ENCODE results near the gene NATD1.
A peak's percentile ranks its signal among the peaks of the same experiment; 100 is the strongest.

The NATD1 gene

GRCh38 chr17:21275579-21276263, 22.5 kb upstream of the NATD1 start:
- DNase-seq = peak; percentile 44 to 97 (median 87)

GRCh38 chr17:21275047-21275578, 21.9 kb upstream of the NATD1 start:
- DNase-seq = no peak

GRCh38 chr17:21272881-21273792, 19.9 kb upstream of the NATD1 start:
- no peak for DNase-seq

DNA sequence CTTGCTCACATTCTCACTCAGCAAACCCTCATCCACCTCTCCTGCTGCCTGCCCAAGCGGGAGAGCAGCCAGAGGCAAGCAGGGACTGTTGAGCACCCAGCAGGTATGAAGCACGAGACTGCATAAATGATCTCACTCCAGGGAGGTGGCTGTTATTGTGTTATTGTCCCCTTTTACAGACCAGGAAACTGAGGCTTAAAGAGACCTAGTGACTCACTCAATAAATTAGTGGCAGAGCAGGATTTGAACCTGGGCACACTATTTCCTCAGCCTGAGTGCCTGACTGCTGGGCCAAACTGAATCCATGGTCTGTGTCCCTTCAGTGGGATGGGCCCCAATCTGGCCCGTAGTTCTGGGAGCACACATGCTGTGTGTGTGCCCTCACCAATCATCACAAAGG, 19.0 kb upstream of the NATD1 start:
- no peak for DNase-seq

- no peak for DNase-seq
Observed at GRCh38 chr17:21271454-21272183, 18.4 kb upstream of the NATD1 start.

DNA sequence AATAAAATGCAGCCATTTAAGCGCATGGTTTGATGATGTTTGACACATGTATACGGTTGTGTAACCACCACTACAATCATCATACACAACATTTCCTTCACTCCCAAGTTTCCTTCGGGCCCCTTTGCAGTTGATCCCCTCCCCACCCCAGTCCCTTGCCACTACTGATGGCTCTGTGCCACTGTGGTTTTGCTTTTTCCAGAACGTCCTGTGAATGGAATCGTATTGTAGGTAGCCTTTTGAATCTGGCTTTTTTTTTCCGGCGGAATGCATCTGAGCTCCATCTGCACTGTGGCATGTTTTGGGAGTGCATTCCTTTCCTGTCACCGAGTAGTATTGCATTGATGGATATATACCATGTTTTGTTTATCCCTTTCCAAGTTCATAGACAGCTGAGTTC, 16.2 kb upstream of the NATD1 start:
- DNase-seq = no peak

DNA sequence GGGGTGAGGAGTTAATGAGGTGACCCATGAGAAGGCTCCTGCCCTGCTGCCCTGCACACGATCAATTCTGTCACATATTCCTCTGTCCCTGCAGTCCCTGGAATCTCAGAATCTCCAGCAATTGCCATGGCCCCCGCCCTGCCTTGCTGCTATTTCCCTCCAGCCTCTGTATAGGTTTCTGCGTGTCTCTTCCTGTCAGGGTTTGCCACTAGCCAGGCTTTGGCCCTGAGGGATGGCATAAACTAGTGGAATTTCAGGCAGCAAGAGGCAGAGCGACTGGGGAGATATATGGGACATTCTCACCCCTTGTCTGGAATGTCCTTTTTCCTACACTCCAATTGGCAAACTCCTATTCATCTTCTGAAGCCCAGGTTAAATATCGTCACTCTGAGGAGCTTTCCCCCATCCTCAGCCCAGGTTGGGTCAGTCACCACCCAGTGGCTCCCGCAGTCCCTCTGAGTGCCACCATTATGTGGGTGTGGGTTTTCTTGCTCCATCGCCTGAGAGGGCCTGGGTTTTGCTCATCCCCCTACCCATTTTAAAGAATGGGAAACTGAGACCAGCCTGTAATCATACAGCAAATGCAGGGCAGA, 15.5 kb upstream of the NATD1 start:
- no peak for DNase-seq

DNA sequence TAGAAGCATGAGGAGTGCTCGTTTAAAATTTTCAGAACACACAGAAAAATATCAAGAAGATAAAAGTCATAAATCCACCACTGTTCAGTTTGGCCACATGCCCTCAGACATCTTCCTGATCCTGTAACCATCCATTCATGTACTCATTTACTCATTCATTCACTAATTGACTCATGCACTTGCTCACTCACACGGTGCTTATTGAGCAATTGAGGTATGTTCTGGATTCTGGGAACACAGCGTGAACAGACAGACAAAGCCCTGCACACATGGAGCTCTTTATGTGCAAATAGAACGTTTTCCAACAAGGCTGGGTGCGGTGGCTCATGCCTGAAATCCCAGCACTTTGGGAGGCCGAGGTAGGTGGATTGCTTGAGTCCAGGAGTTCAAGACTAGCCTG, 10.2 kb upstream of the NATD1 start:
- no peak for DNase-seq

- no peak for DNase-seq
Observed at GRCh38 chr17:21262259-21262993, 9.2 kb upstream of the NATD1 start.

DNA sequence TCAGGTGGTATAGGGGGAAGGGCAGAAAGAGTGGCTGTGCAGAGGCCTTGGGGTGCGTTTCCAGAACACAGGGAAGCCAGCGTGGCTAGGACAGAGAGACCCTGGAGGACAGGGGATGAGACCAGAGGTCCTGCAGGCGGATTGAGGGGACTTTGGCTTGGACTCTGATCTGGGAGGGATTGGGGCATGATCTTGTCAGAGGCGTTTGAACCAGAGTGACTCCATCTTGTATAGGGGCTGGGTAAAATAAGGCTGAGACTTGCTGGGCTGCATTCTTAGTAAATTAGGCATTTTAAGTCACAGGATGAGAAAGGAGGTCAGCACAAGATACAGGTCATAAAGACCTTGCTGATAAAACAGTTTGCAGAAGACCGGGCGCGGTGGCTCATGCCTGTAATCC, 5.4 kb upstream of the NATD1 start:
- no peak for DNase-seq

DNA sequence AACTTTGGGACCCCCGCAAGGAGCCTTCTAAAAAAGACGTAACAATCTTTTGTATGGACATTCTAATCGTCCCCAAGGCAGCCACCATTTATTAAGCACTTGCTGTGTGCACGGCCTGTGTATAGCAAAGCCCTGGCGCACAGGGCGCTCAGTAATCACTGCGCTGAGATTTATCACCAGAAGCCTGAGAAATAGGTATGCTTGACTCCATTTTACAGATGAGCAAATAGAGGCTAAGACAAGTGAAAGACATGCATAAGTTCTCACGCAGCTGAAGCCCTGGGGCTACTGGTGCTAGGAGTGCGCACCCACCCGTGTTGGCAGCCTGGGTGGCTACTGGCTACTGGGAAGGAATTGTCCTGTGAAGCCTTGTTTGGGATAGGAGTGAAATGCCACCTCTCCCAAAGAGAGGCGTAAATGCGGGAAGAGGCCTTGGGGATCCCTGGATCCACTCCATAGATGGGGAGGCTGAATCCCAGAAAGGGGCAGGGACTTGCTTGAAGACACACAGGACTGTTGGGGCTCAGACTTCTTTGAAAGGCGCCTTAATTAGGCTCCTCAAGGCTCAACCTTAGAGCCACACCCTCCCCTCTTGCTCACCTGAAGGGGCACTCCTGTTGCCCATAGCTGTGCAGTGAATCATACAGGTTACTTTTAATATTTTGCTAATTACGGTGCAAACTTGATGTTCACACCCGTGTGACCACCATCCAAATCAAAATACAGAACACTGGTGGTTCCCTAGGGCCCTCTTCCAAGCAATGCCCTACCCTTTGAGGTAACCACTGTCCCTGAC, 634 bp upstream of the NATD1 start:
- no peak for DNase-seq

DNA sequence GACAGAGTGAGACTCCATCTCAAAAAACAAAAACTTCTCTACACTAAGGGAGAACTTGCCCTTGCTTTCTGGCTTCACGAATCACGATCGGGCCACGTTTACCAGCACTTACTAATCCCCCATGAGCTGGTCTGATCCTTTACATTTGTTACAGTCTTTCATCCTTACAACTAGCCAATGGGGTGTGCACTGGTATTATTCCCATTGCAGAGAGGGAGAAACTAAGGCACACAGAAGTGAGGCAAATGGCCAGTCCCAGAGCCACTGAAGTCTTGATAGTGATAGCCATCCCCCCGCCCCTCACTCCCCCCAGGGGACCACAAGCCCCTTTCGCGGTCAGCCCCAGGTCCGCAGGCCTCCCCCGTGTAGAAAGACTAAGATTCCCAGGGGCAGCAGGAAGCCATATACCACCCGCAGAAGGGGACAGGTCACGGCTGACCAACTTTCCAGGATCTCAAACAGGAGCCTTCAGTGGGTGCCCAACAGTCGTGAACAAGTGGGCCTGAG, 868 bp downstream of the NATD1 start:
- DNase-seq = no peak

DNA sequence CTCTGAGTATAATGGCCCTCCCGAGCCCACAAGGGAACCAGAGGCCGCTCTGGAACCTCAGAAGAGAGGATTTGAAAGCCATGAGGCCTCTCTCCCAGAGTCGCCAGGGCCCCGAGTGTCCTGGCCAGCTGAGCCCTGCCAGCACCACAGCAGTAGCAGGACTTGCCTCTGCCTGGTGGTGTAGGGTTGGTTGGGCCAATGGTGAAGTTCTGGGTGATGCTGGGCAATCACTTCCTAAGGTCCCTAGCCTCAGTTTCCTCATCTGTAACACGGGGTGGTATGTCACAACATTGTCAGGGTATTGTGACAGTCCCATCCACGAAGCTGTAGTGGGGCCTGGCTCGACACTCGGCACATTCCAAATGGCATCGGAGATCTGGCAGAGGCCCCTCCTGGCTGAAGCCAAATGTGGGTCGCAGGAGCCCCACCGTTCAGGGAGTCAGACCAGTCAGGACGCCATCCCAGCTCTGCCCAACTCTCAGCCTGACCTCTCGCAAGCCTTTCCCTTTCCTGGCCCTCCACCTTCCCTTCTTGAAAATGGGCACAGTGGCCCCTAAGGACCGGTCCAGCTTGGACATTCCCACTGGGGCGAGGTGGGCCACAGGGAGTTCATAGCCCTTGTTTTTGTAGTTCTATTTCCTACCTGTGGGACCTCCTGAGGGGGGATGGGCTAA, 1.7 kb downstream of the NATD1 start:
- no peak for DNase-seq

DNA sequence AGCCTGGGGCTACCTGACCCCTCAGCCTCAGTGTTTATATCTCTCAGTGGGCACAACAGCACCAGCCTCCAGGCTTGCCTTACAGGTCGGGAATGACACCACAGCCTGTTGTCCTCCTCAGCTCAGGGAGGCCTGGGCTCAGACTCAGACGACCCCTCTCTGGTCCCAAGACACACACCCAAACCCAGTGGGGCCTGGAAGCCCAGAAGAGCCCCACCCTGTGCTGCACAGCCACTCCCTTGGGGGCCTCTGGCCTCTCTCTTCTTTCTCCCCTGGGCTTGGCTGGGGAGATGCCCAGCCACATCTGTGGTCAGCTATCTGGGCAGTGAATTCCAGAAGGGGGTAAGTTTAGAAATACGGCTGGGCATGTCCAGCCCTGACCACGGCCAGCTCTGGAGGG, 2.4 kb downstream of the NATD1 start:
- DNase-seq = no peak

- no peak for DNase-seq
Observed at GRCh38 chr17:21249920-21250703, 3.1 kb downstream of the NATD1 start.

DNA sequence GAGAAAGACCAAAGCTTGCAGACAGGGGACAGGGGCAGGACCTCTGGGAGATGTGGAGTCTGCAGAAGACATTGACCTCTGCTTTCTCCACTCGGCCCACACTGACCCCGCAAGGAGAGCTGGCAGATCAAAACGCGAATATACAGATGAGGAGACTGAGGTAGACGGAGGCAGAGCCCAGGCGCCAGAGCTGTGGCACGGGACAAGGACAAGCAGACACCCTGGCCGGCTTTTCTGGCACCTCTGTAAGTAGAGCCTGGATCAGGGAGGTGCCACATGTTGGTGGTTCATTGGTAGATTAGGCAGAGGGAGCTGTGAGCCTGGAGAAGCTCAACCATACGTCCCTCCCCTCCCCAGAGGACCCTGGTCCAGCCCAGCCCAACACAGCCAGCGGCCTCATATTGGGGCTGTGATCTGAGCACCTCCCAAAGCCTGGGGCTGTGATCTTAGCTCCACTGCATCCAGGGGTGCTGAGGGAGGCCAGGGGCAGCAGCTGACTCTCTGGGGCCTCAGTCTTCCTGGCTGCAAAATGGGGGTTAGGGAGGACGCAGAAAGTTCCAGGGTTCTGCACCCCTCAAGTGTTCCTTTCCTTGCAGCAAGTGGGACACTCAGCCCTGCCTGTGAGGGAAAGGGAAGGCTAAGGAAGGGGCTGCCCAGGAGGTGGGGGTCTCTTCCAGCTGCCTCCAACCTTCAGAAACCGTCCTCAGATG, 4.0 kb downstream of the NATD1 start:
- DNase-seq = no peak

DNA sequence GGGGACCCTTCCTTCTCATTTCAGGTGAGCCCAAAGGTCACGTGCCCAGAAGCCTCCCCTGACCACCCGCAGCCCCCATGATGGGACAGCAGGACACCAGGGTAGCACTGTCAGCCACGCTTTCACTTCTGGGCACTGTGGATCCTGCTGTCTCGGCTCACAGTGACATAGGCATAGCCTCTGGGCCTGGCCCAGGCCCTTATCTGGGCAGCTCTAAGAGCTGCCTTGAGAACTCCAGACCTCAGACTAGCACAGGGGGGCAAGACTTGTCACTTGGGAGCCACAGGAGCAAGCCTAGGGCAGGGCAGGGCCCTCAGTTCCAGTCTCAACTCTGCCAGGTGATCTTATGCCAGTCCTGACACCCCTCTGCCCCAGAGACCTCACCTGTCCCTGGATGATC, 4.7 kb downstream of the NATD1 start:
- no peak for DNase-seq
